ENCODE data around the gene STX10. TPM values are rescaled to one million over a fixed set of nuclear protein-coding genes. Genes with fewer than 3 reads are reported as not detected.

STX10 gene
- total and polyA plus RNA-seq, 9 of the 15 experiments (the other 6 are each of a cell fraction or from before 2014, with no cell fraction given): 0.51 to 66.3 (median 31.0) TPM

DNA sequence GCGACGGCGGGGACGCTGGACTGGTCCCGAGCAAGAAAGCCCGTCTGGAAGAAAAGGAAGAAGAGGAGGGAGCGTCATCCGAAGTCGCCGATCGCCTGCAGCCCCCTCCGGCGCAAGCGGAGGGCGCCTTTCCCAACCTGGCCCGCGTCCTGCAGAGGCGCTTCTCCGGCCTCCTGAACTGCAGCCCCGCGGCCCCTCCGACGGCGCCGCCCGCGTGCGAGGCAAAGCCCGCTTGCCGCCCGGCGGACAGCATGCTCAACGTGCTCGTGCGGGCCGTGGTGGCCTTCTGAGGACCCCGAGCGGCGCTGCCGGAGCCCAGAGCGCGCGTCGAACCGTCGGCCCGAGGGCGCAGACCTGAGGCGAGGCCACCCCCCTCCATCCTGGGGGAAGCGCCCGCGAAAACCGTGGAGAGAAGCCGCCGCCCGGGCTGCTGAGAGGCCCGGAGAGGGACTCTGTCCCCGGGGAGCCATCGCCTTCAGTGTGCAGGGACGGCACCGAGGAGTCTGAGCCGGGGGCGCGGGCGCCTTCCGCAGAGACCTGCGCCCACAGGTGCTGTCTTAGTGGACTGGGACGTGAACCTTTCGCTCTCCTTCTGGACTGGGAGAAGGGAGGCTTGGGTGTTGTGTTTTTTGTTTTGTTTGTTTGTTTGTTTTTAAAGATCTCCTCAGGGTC, 3.5 kb upstream of the STX10 start (continued):
- TF ChIP-seq, protein P1, sequence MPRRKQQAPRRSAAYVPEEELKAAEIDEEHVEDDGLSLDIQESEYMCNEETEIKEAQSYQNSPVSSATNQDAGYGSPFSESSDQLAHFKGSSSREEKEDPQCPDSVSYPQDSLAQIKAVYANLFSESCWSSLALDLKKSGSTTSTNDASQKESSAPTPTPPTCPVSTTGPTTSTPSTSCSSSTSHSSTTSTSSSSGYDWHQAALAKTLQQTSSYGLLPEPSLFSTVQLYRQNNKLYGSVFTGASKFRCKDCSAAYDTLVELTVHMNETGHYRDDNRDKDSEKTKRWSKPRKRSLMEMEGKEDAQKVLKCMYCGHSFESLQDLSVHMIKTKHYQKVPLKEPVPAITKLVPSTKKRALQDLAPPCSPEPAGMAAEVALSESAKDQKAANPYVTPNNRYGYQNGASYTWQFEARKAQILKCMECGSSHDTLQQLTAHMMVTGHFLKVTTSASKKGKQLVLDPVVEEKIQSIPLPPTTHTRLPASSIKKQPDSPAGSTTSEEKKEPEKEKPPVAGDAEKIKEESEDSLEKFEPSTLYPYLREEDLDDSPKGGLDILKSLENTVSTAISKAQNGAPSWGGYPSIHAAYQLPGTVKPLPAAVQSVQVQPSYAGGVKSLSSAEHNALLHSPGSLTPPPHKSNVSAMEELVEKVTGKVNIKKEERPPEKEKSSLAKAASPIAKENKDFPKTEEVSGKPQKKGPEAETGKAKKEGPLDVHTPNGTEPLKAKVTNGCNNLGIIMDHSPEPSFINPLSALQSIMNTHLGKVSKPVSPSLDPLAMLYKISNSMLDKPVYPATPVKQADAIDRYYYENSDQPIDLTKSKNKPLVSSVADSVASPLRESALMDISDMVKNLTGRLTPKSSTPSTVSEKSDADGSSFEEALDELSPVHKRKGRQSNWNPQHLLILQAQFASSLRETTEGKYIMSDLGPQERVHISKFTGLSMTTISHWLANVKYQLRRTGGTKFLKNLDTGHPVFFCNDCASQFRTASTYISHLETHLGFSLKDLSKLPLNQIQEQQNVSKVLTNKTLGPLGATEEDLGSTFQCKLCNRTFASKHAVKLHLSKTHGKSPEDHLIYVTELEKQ (CRISPR knock-in tag; IDR thresholded peaks at IDR 0.05): no peak
- TF ChIP-seq CBX5 (IDR thresholded peaks at IDR 0.05; ENCODE audit: borderline replicate concordance, low read depth) (no peak), HCFC1 (IDR thresholded peaks at IDR 0.05; ENCODE audit: low read depth, low read length) (0 out of 2 replicates have a peak, but pooled peaks have one; percentile 29), RFX1 (IDR thresholded peaks at IDR 0.05) (no peak), CREM (IDR thresholded peaks at IDR 0.05; ENCODE audit: low read depth) (peak; percentile 86), FOXA3 (CRISPR knock-in tag; conservative IDR thresholded peaks at IDR 0.05 in 1 of 2, IDR thresholded peaks at IDR 0.05 in 1 of 2) (no peak; a peak in 1 of 4 replicates), HDAC1 (IDR thresholded peaks at IDR 0.05) (no peak), NCOR1 (IDR thresholded peaks at IDR 0.05) (no peak), ZNF174 (CRISPR knock-in tag; IDR thresholded peaks at IDR 0.05) (no peak), ZNF778 (CRISPR knock-in tag; IDR thresholded peaks at IDR 0.05) (no peak), FIP1L1 (IDR thresholded peaks at IDR 0.05; ENCODE audit: low read depth, low read length, poor library complexity, severe bottlenecking) (peak; percentile 88), CBX2 (IDR thresholded peaks at IDR 0.05; ENCODE audit: insufficient read depth, low read length, poor library complexity, severe bottlenecking) (no peak), BMI1 (IDR thresholded peaks at IDR 0.05; ENCODE audit: low read length) (no peak), MCM2 (IDR thresholded peaks at IDR 0.05; ENCODE audit: low read depth) (no peak), RFX5 (IDR thresholded peaks at IDR 0.05; ENCODE audit: low read depth, low read length) (no peak), PCBP2 (IDR thresholded peaks at IDR 0.05; ENCODE audit: low read depth, low read length, poor library complexity, severe bottlenecking) (no peak)
- TF ChIP-seq, protein P2, sequence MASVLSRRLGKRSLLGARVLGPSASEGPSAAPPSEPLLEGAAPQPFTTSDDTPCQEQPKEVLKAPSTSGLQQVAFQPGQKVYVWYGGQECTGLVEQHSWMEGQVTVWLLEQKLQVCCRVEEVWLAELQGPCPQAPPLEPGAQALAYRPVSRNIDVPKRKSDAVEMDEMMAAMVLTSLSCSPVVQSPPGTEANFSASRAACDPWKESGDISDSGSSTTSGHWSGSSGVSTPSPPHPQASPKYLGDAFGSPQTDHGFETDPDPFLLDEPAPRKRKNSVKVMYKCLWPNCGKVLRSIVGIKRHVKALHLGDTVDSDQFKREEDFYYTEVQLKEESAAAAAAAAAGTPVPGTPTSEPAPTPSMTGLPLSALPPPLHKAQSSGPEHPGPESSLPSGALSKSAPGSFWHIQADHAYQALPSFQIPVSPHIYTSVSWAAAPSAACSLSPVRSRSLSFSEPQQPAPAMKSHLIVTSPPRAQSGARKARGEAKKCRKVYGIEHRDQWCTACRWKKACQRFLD (CRISPR knock-in tag; IDR thresholded peaks at IDR 0.05): no peak
- TF ChIP-seq, protein P3, sequence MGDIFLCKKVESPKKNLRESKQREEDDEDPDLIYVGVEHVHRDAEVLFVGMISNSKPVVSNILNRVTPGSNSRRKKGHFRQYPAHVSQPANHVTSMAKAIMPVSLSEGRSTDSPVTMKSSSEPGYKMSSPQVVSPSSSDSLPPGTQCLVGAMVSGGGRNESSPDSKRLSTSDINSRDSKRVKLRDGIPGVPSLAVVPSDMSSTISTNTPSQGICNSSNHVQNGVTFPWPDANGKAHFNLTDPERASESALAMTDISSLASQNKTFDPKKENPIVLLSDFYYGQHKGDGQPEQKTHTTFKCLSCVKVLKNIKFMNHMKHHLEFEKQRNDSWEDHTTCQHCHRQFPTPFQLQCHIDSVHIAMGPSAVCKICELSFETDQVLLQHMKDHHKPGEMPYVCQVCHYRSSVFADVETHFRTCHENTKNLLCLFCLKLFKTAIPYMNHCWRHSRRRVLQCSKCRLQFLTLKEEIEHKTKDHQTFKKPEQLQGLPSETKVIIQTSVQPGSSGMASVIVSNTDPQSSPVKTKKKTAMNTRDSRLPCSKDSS (IDR thresholded peaks at IDR 0.05; ENCODE audit: low read depth, partially characterized antibody): no peak
- TF ChIP-seq, protein P4, sequence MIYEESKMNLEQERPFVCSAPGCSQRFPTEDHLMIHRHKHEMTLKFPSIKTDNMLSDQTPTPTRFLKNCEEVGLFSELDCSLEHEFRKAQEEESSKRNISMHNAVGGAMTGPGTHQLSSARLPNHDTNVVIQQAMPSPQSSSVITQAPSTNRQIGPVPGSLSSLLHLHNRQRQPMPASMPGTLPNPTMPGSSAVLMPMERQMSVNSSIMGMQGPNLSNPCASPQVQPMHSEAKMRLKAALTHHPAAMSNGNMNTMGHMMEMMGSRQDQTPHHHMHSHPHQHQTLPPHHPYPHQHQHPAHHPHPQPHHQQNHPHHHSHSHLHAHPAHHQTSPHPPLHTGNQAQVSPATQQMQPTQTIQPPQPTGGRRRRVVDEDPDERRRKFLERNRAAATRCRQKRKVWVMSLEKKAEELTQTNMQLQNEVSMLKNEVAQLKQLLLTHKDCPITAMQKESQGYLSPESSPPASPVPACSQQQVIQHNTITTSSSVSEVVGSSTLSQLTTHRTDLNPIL (CRISPR knock-in tag; IDR thresholded peaks at IDR 0.05): no peak

Data from K562 (cell line).